GM19452 (cell line): ENCODE measurements around the gene CLEC16A.

Experiments
- ATAC-seq: cut with Tn5 transposase; IDR thresholded peaks from one replicate; pipeline ENCODE4 v1.9.1; 2021; ENCODE audit not compliant: unreplicated experiment

The CLEC16A gene

DNA sequence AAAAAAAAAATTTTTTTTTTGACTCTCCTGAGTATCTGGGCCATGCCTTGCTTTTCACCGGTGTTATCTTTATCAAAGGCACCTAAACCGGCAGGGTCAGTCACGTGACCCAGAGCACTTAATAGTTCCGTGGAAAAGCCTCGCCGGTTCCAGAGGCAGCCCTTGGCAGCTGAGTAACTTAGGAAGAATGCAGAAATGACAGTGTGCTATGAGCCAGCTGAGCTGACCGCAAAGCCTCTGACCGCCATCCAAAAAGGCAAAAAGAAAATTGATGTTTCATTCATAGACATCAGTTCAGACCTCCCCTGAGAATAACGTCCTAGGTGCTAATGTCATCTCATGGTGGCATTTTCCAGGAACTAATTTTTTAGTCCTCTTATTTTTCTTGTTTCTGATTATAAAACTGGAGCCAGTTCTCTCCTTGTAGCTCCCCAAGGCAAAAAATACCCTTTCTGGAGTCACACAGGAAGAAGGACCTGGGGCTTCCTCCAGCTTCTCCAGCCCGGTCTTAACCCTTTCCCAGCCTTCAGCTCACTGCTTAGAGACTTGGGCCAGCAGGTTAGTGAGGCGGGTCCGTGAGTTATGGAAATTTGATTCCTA is 189.1 kb downstream of the CLEC16A start:
- no peak for ATAC-seq

DNA sequence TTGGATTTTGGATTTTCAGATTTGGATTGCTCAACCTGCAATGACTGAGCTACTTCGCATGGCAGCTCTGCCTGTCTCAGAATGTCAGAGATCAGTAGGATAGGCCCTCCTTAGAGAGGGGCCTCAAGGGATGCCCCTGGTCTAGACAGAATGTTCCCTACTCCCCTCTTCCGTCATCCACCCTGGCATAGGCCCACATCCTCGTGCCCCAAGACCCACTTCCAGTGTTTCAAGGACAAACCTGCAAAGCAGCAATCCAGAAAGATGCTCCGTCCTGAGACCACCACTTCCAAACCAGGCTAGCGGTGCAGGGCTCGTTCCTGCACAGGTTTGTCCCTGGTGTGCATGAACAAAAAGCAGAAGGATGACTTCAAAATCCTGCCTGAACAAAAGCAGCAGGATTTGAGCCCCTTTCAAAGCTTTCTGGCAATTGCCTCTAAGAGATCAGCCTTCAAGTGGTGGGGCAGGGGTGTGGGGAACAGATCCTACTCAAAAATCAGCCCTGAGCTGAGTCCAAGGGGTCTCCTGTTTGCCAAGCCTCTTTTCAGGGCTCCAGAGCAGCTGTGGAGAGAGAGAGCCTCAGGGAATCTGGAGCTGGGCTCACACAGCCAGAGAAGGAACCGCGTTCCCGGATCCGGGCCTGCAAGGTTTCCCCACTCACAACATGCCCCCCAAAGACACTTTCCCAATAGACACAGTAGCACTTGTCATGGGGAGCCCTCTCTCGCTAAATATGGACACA is 190.5 kb downstream of the CLEC16A start:
- no peak for ATAC-seq

- no peak for ATAC-seq
Measured at GRCh38 chr16:11135464-11135973, 191.2 kb downstream of the CLEC16A start.

DNA sequence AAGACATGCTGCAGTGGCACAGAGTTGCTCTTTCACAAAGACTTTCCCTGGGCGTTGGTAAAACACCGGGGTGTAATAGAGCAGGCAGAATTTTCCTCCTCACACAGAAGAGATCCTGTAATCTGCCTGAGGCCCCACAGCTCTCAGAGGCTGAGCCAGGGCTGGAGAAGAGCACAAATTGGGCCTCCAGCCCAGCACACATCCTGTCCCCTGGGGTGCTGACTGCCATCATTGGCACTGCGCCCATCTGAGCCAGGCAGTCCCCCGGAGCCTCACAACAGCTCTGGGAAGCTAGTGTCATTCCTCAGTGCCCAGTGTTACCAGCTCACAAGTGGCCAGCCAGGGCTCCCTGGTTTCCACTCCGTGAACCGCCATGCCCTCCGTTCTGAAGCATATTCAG is 192.2 kb downstream of the CLEC16A start:
- ATAC-seq, result no peak

GRCh38 chr16:11138022-11138768 is 193.8 kb downstream of the CLEC16A start:
- ATAC-seq, result no peak

- ATAC-seq, result no peak
Measured at GRCh38 chr16:11138769-11139325, 194.5 kb downstream of the CLEC16A start.

DNA sequence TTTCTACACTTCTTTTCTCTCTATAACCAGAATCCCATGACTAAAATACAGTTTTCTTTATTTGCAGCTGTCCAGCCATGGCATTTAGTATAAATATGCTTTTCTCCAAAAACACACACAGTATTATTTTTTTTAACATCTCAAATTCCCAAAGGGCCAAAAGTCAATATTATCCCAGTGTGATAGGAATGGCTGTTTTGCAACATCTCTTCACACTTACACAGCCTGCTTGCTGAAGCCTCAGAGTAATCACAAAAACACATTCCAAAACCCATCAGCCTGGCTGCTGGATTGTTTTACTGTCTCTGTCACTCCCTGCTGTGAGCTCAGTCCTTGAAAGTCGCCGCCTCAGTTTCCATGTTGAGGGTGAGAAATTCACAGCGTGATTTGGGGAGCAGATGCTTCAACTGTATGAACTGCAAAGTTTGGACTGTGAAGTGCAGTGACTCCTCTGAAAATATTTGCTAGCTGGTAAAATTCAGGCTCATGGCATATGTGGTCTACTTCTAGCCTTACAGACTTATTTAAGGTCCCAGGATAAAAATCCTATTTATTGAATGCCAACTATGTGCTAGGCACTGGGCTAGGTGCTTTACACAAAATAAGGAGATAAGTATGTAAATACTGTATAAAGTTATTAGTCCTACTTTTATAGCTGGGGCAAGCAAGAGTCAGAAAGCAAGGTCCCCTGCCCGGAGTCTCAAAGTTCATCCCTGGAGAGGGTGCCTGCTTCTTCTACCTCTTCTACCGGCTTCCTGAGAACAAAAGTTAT is 195.1 kb downstream of the CLEC16A start:
- ATAC-seq, result no peak

DNA sequence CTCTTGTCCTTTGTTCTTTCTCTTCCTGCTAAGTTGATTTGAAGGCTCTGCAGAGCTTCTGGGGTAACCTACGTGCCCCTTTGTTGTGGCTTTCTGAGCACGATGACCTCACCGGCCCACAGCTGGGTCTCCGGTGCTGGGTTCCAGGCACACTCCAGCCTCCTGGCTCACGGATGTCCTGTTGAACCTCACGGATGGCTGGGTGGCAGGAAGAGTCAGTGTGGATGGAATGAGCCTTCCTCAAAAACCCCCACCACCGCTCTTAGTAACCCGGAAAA is 195.7 kb downstream of the CLEC16A start:
- ATAC-seq, result no peak

- no peak for ATAC-seq
Measured at GRCh38 chr16:11140466-11140865, 196.1 kb downstream of the CLEC16A start.

DNA sequence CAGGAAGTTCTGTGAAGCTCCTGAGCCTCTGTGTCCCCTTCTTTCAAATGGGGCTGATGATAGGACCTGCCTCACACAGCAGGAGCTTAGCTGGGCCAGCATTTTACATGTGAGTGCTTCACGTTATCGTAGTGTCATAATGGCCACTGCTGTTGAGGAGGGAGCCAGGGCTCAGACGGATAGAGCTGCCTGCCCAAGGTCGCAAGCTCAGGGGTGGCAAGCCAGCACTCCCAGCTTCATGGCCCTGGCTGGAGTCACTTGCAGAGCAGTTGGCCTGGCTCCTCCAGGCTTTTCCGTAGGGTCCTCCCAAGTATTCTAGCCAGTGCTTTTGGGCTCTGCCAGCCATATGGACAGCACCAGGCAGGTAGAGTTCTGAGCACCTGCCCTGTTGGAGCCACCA is 196.5 kb downstream of the CLEC16A start:
- no peak for ATAC-seq

DNA sequence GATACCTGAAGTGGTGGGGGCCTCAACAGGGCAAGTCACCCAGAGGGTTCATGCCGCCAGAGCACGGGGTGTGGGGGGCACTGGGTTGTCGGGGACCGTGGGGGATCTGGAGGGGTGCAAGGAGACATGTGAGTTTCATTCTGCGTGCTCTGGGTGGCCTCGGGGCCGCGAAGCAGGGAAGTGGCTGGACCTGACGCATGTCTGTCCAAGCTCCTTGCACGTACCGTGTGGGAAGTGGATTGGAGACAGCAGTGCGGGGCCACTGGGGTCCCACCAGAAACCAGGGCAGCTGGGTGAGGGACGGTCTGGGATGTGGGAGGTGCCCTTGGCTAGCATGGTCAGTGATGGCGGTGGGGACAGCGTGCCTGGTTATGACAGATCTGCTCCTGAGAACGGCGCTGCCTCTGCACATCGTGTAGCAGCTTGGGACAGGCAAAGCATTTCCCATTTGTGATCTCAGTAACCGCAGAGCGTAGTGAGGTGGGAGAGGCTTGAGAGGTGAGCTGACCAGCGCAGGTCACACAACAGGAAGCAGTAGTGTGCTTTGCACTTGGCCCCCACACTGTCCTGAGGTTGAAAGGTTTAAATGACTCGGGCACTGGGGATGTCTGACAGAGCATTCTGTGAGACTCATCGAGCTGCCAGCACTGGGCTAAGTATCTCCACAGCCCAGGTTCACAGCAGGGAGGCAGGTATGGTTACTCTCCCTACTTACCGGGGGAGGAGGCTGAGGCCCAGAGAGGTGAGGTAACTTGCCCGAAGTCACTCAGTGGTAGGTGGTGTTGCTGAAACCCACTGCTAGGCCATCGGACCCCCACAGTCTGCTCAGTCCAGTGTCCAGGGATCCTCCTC is 197.3 kb downstream of the CLEC16A start:
- no peak for ATAC-seq

GRCh38 chr16:11142261-11142630 is 197.9 kb downstream of the CLEC16A start:
- no peak for ATAC-seq

DNA sequence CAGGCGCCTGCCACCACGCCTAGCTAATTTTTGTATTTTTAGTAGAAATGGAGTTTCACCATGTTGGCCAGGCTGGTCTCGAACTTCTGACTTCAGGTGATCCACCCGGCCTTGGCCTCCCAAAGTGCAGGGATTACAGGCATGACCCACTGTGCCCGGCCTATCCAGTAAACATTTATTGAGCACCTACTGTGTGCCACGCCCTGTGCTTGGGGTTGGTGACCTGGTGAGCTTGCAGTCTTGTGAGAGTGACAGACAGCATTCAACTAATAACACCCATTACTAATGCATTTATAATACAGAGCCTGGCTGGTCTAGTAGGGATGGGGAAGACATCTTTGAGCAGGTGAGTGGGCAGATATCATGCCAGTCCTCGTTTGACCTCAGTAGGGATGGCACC is 198.6 kb downstream of the CLEC16A start:
- ATAC-seq, result no peak

- no peak for ATAC-seq
Measured at GRCh38 chr16:11143372-11144035, 199.1 kb downstream of the CLEC16A start.

- ATAC-seq, result no peak
Measured at GRCh38 chr16:11144122-11144521, 199.8 kb downstream of the CLEC16A start.

- no peak for ATAC-seq
Measured at GRCh38 chr16:11145173-11145818, 200.9 kb downstream of the CLEC16A start.

- no peak for ATAC-seq
Measured at GRCh38 chr16:11145819-11146211, 201.5 kb downstream of the CLEC16A start.

DNA sequence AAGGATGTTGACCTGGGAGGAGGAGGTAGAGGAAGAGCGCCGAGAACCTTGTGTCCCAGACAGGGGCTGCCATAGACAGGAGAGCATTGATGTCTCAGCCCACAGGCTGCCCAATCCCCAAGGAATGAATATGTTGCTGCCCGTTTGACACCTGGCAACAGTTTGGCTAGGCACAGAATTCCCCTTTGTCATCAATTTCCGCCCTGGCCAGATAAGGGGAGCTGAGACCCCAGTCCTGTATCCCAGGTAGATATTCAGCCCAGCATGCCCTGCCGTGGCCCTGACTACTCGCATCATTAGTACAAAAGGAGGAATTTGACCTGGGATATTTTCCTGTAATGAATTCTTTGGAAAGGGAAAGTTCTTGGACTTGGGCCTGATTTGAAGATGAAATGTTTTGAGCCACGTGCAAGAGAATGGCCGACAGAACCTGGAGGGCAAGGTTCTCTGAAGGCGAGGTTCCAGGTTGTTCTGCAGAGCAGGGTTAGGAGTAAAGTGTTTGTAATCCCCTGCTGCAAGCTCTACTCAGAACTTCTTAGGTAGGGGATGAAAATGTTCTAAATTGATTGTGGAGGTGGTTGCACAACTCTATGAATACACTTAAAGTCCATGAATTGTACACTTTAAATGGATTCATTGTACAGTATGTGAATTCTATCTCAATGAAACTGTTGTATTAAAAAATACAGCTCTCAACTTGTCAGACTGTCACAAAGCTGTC is 202.8 kb downstream of the CLEC16A start:
- no peak for ATAC-seq
